SK-N-MC (cell line): ENCODE measurements around the gene LAMA3.

Experiments used
- DNase-seq: peaks from one replicate; pipeline ENCODE4 v3.0.0-alpha.2; 2011; ENCODE audit warnings: low read depth, low spot score
- H3K27ac ChIP-seq: fragments of 200-600 bp; sonication (generic); 2 replicates; pipeline ENCODE4 v1.5.1; 2016; ENCODE audit warnings: mixed run types
- H3K36me3 ChIP-seq: fragments of 200-600 bp; sonication (generic); 2 replicates; pipeline ENCODE4 v1.6.1; 2017; ENCODE audit warnings: antibody characterized with exemption, low read length, mixed read lengths; ENCODE audit not compliant: insufficient read depth
- H3K4me3 ChIP-seq: fragments of 200-600 bp; sonication (generic); 2 replicates; pipeline ENCODE4 v1.5.1; 2016
- H3K9ac ChIP-seq: fragments of 200-600 bp; sonication (generic); 2 replicates; pipeline ENCODE4 v1.8.0; 2017; ENCODE audit warnings: mixed run types, mixed read lengths; ENCODE audit not compliant: insufficient read length
- H3K9me3 ChIP-seq: fragments of 200-600 bp; sonication (generic); 2 replicates; pipeline ENCODE4 v1.6.1; 2017; ENCODE audit warnings: low read depth, mild to moderate bottlenecking, antibody characterized with exemption, low read length, moderate library complexity, mixed read lengths
- EZH2 ChIP-seq: fragments of 200-600 bp; sonication (generic); IDR thresholded peaks from one replicate; pipeline ENCODE4 v1.6.1; 2017; ENCODE audit warnings: antibody characterized with exemption
- FOXP2 ChIP-seq: optimal IDR thresholded peaks from 2 replicates; pipeline ENCODE3; 2011; ENCODE audit warnings: mild to moderate bottlenecking, moderate library complexity; ENCODE audit not compliant: insufficient read depth; ENCODE audit errors: extremely low read length, control extremely low read depth
- POLR2AphosphoS5 ChIP-seq: IDR thresholded peaks from 2 replicates; pipeline ENCODE4 v1.6.1; 2012; ENCODE audit warnings: mild to moderate bottlenecking, low read depth, low read length, borderline replicate concordance

The LAMA3 gene

DNA sequence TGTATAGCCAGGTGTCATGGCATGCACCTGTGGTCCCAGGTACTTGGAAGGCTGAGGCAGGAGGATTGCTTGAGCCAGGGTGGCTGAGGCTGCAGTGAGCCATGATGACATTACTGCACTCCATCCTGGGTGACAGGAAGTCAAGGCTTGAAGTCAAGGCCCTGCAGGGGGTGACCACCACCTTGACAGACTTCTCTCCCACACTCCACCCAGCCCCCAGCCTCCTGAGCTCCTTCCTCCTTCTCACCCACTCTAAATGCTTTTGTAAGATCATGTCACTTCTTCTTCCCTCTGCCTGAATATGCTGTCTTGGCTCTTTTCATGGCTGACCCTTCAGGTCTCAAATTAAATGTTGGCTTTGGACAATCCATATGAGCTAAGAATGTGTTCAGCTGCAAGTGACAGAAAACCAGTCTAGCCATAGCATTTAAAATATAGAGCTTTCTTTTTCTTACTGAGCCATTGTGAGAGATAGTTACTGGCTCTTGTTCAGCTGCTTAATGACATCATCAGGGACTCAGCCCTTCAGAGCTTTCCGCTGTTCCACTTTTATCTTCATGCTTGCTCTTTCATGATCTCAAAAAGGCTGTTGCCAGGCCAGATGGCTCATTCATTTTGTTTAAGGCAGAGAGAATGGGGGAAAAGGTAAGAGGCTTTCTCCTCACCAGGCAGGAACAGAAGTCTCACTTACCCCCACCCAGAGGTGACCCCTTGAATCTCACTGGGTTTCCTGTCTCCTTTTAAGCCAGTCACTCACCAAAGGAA, 288.6 kb downstream of the LAMA3 start:
- H3K4me3 ChIP-seq, result no peak overlapping the region
- no peak overlapping the region for H3K9ac ChIP-seq
- no peak overlapping the region for H3K27ac ChIP-seq
- no peaks in the 10 kb centered on the region for H3K9me3 ChIP-seq
- DNase-seq, result no peak
- no peak for TF ChIP-seq POLR2AphosphoS5
- no peak for TF ChIP-seq FOXP2
- no peak for TF ChIP-seq EZH2
- H3K36me3 ChIP-seq, result no peaks in the 10 kb centered on the region

DNA sequence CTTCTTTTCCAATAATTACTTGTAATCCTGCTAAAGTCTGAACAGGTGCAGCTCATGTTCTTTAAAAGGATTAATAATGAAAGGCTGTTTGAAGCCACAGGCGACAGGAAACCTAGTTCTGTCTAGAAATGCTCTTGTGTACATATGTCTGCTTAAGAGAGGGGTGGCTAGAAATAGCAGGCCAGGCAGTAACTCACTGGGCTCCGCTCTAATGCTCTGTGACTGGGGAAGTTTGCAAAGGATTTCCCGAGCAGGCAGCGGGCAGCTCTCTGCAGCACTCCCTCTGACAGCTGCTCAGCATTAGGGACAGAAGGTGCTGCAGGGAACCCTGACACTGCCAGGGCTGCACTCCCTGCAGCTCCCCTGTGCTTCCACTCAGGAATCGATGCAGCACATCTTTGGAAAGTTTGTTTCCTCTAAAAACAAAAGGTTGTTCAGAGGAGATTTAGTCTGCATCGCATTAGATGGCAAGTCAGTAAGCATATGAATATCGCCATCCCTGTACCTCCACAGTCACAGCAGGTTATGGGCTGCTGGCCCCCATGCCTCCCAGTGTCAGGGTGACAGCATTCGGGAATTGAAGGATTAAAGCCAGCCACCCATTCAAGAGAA, 292.2 kb downstream of the LAMA3 start:
- H3K9ac ChIP-seq, result no peak overlapping the region
- TF ChIP-seq EZH2, result no peak
- no peak for TF ChIP-seq POLR2AphosphoS5
- no peak for TF ChIP-seq FOXP2
- H3K27ac ChIP-seq, result no peak overlapping the region
- H3K4me3 ChIP-seq, result no peak overlapping the region
- no peaks in the 10 kb centered on the region for H3K9me3 ChIP-seq
- no peak for DNase-seq
- no peaks in the 10 kb centered on the region for H3K36me3 ChIP-seq

DNA sequence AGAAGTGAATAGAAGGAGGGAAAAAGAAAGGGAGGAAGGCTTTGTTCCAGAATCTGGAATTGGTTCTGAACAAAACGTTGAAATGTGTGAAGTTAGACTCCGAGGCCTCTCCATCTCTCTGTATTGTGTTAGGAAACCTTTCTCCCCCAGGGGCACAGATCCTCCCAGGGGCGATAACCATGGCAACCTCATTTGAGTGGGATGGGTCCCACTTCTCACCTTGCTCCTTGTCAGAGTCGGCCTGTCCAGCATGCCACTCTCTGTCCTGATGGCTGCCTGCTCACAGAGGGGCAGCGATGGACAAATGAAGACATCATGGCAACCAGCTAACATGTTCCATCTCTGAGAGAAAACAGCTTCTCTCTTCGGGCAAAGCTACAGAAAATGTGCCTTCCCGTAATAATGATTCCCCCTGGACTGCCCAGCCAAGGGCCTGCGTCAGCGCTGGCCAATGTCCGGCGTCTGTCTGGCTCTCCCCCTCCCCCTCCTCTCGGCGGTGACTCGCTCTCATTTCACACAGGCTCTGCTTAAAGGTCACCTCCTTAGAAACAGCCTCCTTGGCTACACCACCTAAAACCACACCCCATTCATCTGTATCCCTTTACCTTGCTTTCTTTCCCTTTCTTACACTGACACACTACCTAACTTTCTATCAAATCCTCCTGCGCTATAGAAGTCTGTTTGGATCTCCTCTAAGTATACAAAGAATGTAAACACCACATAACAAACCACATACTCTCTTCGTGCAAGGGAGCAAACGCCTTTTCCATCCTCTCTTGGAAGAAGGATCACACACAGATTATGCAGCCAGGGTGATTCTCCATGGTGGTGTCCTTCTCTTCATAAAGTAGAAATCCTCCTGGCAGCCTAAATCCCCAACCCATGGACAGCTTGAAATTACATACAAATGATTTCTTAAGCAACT, 293.2 kb downstream of the LAMA3 start:
- Histone ChIP-seq H3K4me3 (no peak overlapping the region), H3K27ac (no peak overlapping the region), H3K9ac (no peak overlapping the region), H3K9me3 (no peaks in the 10 kb centered on the region), H3K36me3 (no peaks in the 10 kb centered on the region)
- no peak for DNase-seq
- TF ChIP-seq EZH2, result no peak
- no peak for TF ChIP-seq POLR2AphosphoS5
- no peak for TF ChIP-seq FOXP2

GRCh38 chr18:23983112-23983511, 293.9 kb downstream of the LAMA3 start:
- no peak for DNase-seq
- no peak overlapping the region for H3K27ac ChIP-seq
- H3K36me3 ChIP-seq, result no peaks in the 10 kb centered on the region
- H3K4me3 ChIP-seq, result no peak overlapping the region
- TF ChIP-seq FOXP2 (no peak), EZH2 (no peak), POLR2AphosphoS5 (no peak)
- H3K9me3 ChIP-seq, result no peaks in the 10 kb centered on the region
- H3K9ac ChIP-seq, result no peak overlapping the region

DNA sequence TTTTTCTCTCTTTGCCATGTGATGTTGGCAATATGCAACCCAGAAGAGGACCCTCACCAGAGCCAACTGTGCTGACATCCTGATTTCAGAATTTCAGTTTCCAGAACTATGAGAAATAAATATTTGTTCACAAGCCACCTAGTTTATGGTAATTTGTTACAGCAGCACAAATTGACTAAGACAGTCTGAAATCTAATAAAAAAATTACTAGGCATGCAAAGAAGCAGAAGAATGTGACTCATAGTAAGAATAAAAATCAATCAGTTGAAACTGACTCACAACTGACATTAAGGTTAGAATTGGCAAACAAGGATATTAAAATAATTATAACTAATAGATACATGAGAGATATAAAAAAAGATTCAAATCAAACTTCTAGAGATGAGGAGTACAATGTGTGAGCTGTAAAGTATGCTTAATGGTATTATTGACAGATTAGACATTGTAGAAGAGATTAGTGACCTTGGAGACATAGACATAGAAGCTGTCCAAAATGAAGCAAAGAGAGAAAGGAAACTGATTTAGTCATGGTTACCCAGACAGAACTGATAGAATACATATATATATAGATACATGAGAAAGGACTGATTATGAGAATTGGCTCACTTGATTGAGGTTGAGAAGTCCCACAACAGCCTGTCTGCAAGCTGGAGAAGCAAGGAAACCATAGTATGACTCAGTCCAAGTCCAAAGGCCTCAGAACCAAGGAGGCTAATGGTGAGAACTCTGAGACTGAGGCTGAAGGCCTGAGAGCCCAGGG, 297.5 kb downstream of the LAMA3 start:
- DNase-seq, result no peak
- H3K27ac ChIP-seq, result no peak overlapping the region
- H3K36me3 ChIP-seq, result no peaks in the 10 kb centered on the region
- no peaks in the 10 kb centered on the region for H3K9me3 ChIP-seq
- H3K9ac ChIP-seq, result no peak overlapping the region
- TF ChIP-seq FOXP2 (no peak), POLR2AphosphoS5 (no peak), EZH2 (no peak)
- no peak overlapping the region for H3K4me3 ChIP-seq

DNA sequence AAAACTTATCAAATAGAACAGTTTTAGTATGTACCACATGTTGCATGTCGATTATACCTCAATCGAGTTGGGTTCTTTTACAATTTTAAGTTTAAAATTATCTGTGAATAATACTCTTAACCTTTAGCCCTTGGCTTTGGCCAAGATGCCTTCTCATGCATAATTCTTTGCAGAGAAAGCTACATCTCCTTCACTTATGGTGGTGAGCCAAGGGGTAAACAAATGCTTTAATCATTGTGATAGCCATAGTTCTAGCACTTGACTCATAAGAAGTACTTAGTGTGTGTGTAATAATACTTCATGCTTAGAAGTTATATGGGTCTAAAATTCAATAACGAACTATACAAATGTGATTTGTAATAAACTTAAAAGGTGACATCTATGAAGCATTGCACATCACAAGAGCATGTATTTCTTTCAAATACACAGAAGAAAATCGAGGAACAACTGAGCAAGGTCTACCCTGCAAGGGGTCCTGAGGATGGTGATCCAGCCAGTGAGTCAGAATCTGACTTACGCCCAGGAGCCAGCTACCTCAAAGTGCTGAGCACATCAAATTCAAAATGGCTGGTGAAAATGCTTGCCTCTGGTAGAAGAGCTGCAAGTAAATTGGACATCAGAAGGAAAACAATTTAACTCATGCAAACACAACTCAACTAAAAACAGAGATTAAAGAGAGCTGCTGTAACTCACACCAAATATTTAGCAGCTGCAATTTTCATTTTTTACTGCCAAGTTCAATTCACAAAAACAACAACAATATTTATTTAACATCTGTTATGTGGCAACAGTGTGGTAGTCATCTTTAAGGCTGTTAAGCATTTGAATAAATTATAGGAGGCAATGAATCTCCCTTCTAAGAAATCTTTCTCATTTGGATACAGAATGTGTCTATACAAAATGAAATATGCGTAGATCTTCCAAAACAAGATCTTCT, 301.5 kb downstream of the LAMA3 start:
- Histone ChIP-seq H3K9ac (no peak overlapping the region), H3K9me3 (no peaks in the 10 kb centered on the region), H3K27ac (no peak overlapping the region), H3K36me3 (no peaks in the 10 kb centered on the region), H3K4me3 (no peak overlapping the region)
- DNase-seq, result no peak
- no peak for TF ChIP-seq EZH2
- no peak for TF ChIP-seq POLR2AphosphoS5
- TF ChIP-seq FOXP2, result no peak

DNA sequence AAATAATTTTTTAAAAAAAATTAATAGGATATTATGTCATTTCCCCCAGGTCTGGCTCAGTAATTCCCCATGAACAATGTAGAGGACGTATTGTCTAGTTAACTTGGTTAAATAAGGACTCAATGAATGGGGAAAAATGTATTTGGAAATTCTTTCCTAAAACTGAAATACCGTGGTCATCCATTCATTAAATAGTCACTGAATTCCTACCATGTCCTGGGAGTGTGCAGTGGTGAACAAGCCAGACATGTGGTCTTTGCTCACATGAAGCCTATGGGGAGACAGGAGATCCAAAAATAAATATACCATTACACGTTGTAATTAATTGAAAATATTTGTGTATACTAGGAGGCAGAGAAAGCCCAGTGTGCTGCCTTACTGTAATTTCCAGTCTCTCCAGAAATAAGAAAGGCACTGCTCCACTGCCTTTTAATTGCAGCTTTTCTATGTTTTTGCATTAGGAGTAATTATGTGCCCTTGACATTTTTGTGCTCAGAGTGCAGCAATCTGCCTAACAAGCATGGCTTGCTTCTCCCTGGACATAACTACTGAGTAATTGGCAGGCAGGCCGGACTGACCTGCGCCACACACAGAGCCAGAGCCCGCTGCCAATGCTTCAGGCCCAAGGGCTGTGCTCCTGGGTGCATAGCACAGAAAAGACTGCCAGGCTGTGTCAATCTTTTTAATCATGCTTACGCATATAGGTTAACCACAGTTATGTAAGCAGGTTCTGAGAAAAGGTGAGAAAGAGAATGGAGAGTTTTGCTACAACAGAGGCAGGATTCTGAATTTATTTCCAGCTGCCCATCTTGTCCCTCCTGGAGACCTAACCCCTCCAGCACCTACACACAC, 303.1 kb downstream of the LAMA3 start:
- H3K9me3 ChIP-seq, result no peaks in the 10 kb centered on the region
- DNase-seq, result no peak
- no peaks in the 10 kb centered on the region for H3K36me3 ChIP-seq
- H3K9ac ChIP-seq, result no peak overlapping the region
- TF ChIP-seq FOXP2 (no peak), POLR2AphosphoS5 (no peak), EZH2 (no peak)
- no peak overlapping the region for H3K27ac ChIP-seq
- H3K4me3 ChIP-seq, result no peak overlapping the region
